Measurements from ENCODE around the gene STK11IP. TPM values are rescaled to one million over a fixed set of nuclear protein-coding genes. Genes with fewer than 3 reads are reported as not detected.

STK11IP gene
- total RNA-seq, 2 experiments from 2014 or later = 26.4 to 27.5 TPM

GRCh38 chr2:219567791-219568361 lies 29.8 kb upstream of the STK11IP start:
- ChIA-PET POLR2A (no interaction called here), CTCF (interaction anchor here (0.7 kb wide), 1 partner anchor 72 kb away, joined by 3 read pairs; a partner anchor contains a TSS)
- H3K27me3 Mint-ChIP-seq = peaks cover 34% of the 10 kb centered on the region
- TF ChIP-seq, protein P1, sequence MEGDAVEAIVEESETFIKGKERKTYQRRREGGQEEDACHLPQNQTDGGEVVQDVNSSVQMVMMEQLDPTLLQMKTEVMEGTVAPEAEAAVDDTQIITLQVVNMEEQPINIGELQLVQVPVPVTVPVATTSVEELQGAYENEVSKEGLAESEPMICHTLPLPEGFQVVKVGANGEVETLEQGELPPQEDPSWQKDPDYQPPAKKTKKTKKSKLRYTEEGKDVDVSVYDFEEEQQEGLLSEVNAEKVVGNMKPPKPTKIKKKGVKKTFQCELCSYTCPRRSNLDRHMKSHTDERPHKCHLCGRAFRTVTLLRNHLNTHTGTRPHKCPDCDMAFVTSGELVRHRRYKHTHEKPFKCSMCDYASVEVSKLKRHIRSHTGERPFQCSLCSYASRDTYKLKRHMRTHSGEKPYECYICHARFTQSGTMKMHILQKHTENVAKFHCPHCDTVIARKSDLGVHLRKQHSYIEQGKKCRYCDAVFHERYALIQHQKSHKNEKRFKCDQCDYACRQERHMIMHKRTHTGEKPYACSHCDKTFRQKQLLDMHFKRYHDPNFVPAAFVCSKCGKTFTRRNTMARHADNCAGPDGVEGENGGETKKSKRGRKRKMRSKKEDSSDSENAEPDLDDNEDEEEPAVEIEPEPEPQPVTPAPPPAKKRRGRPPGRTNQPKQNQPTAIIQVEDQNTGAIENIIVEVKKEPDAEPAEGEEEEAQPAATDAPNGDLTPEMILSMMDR (IDR thresholded peaks at IDR 0.05) = no peak
- ATAC-seq (no peak), DNase-seq (no peak)
- no peaks in the 10 kb centered on the region for H3K9me3 Mint-ChIP-seq
- no peaks in the 10 kb centered on the region for H3K4me1 Mint-ChIP-seq (ENCODE audit: low read depth)
- intact Hi-C loops (cut with micrococcal nuclease) = no loop called here
- no peak overlapping the region for H3K27ac Mint-ChIP-seq
- no peak overlapping the region for H3K4me3 Mint-ChIP-seq
- no peaks in the 10 kb centered on the region for H3K36me3 Mint-ChIP-seq (ENCODE audit: low read depth)

DNA sequence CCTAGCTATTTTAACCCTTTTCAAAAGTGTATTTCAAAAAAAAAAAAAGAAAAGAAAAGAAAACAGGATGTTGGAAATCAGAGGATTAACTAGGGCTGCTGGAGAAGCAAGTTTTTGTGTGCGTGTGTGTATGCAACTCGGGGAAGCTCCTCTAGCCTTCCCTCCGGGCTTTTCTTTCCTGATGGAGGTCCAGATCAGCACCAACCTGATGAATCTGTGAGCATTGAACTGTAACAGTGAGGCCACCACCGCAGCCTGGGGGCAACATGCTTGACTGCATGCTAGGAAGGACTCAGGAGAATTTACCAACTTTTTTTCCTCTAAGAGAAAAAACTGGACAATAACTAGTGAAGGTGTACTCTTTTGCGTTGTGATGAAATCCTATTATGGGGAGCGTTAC lies 28.6 kb upstream of the STK11IP start:
- Mint-ChIP-seq H3K4me3 (no peak overlapping the region), H3K36me3 (ENCODE audit: low read depth) (no peaks in the 10 kb centered on the region), H3K27me3 (peaks cover 39% of the 10 kb centered on the region), H3K4me1 (ENCODE audit: low read depth) (no peaks in the 10 kb centered on the region), H3K9me3 (no peaks in the 10 kb centered on the region), H3K27ac (no peak overlapping the region)
- ATAC-seq = no peak
- TF ChIP-seq, protein P1 (IDR thresholded peaks at IDR 0.05) = no peak
- DNase-seq = no peak
- ChIA-PET POLR2A (no interaction called here), CTCF (no interaction called here)
- intact Hi-C loops (cut with micrococcal nuclease) = no loop called here

DNA sequence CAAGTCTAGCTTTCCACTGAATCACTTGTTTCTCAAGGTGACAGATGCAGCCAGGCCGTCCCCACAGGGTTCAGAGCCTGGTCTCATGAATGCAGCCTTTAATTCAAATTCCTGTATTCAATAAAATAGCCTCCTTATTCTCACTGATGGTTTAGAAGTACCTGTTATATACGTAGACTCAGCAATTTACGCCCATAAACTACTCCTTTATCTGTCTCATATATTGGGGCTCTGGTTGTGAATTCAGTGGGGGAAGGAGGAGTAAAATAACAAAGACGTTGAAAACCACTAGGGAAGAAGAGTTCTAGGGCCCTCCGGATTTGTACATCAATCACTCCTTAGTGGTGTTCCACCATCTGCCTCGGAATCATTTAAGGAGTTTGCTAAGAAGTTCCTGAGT lies 28.0 kb upstream of the STK11IP start:
- no peak for ATAC-seq
- H3K9me3 Mint-ChIP-seq = no peaks in the 10 kb centered on the region
- TF ChIP-seq, protein P1 (IDR thresholded peaks at IDR 0.05) = no peak
- peak overlapping the region; percentile 7 for H3K4me3 Mint-ChIP-seq
- no peaks in the 10 kb centered on the region for H3K36me3 Mint-ChIP-seq (ENCODE audit: low read depth)
- no peak overlapping the region for H3K27ac Mint-ChIP-seq
- H3K27me3 Mint-ChIP-seq = peaks cover 38% of the 10 kb centered on the region
- no peaks in the 10 kb centered on the region for H3K4me1 Mint-ChIP-seq (ENCODE audit: low read depth)
- ChIA-PET POLR2A (no interaction called here), CTCF (interaction anchor here (0.8 kb wide), 1 partner anchor 9 kb away, joined by 4 read pairs; no protein-coding TSS in a partner anchor)
- intact Hi-C loops (cut with micrococcal nuclease) = no loop called here
- DNase-seq = no peak

DNA sequence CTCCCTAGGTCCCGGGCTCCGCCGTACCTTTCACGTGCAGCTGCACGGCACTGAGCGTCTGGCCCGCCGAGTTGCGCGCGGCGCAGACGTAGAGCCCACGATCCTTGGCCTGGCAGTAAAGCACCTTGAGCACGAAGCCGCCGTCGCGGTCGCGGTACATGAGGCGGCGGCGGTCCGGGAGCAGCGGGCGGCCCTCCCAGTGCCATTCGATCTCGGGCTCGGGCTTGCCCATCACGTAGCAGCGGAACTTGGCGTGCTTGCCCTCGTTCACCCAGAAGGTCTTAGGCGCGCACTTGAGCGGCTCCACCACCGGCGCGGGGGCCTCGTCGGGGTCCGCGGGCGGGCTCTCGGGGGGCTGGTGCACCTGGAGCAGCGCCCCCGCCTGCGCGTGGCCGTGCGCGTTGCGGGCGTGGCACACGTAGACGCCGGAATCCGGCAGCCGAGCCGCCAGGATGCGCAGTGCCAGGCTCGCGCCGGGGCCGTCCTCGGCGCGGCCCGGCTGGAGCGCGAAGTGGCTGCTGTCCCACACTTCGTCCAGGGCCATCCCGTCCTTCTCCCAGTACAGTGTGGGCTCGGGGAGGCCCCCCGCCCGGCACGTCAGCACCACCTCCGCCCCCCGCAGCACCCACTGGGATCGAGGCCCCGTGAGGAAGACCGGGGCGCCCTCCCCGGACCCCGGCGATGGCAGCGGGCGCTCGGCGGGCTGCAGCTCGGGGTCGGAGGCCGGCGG lies 27.3 kb upstream of the STK11IP start:
- H3K27ac Mint-ChIP-seq = no peak overlapping the region
- ATAC-seq (peak; percentile 57), DNase-seq (no peak)
- POLR2A ChIA-PET = interaction anchor here (1.0 kb wide), 1 partner anchor 10 kb away, joined by 3 read pairs; no protein-coding TSS in a partner anchor
- no peaks in the 10 kb centered on the region for H3K36me3 Mint-ChIP-seq (ENCODE audit: low read depth)
- H3K27me3 Mint-ChIP-seq = peaks cover 37% of the 10 kb centered on the region
- CTCF ChIA-PET = interaction anchor here (0.8 to 3.1 kb wide), 4 partner anchors 10 to 29 kb away, joined by 3 to 22 read pairs (median 5); no protein-coding TSS in a partner anchor
- peak overlapping the region; percentile 47 for H3K4me3 Mint-ChIP-seq
- TF ChIP-seq, protein P1 (IDR thresholded peaks at IDR 0.05) = no peak
- no peaks in the 10 kb centered on the region for H3K4me1 Mint-ChIP-seq (ENCODE audit: low read depth)
- H3K9me3 Mint-ChIP-seq = no peaks in the 10 kb centered on the region
- intact Hi-C loops (cut with micrococcal nuclease) = no loop called here

DNA sequence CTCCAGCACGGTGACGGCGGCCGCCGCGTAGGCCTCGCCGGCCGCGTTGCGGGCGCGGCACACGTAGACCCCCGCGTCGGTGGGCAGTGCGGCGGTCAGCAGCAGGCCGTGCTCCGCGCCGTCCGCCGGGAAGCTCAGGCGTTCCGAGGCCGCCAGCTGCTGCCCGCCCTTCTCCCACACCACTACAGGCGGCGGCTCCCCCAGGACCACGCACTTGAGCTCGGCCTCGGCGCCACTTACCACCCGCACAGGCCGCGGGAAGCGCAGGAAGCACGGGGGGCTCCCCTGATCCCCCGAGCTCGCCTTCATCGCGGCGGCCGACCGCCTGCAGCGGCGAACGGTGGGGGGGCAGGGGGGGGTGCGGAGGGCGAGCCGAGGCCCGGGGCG lies 26.7 kb upstream of the STK11IP start:
- Mint-ChIP-seq H3K4me3 (no peak overlapping the region), H3K36me3 (ENCODE audit: low read depth) (no peaks in the 10 kb centered on the region), H3K27me3 (peaks cover 41% of the 10 kb centered on the region), H3K27ac (no peak overlapping the region), H3K4me1 (ENCODE audit: low read depth) (no peaks in the 10 kb centered on the region), H3K9me3 (no peaks in the 10 kb centered on the region)
- POLR2A ChIA-PET = interaction anchor here (1.0 kb wide), 2 partner anchors 11 to 20 kb away, joined by 3 read pairs; no protein-coding TSS in a partner anchor
- ATAC-seq = peak; percentile 29
- no peak for DNase-seq
- TF ChIP-seq, protein P1 (IDR thresholded peaks at IDR 0.05) = no peak
- CTCF ChIA-PET = interaction anchor here (1.1 to 3.1 kb wide), 3 partner anchors 11 to 30 kb away, joined by 3 to 22 read pairs (median 6); no protein-coding TSS in a partner anchor
- intact Hi-C loops (cut with micrococcal nuclease) = no loop called here

Data from activated CD8-positive, alpha-beta T cell treated with anti-CD3 and anti-CD28 coated beads for 36 hours (primary cell).